IPS DF 6.9 (cell line): ENCODE data around the gene TSPAN18.

Source experiments
- DNase-seq: peaks from one replicate; pipeline ENCODE4 v3.0.0-alpha.2; 2013; ENCODE audit warnings: low read depth, low spot score
- H3K27ac ChIP-seq: one replicate; pipeline ENCODE4 v1.5.1; 2013; ENCODE audit warnings: low read length, control low read depth
- H3K27me3 ChIP-seq: 2 replicates; pipeline ENCODE4 v1.6.1; 2013; ENCODE audit warnings: mild to moderate bottlenecking, low read length; ENCODE audit not compliant: control insufficient read depth, insufficient read depth
- H3K36me3 ChIP-seq: 2 replicates; pipeline ENCODE4 v1.6.1; 2013; ENCODE audit warnings: low read length; ENCODE audit not compliant: control insufficient read depth, insufficient read depth
- H3K4me1 ChIP-seq: 2 replicates; pipeline ENCODE4 v1.6.1; 2013; ENCODE audit warnings: low read length; ENCODE audit not compliant: control insufficient read depth, insufficient read depth
- H3K4me3 ChIP-seq: 2 replicates; pipeline ENCODE4 v1.5.1; 2013; ENCODE audit warnings: mild to moderate bottlenecking, low read length
- H3K9me3 ChIP-seq: 2 replicates; pipeline ENCODE4 v1.6.1; 2013; ENCODE audit warnings: low read length, inconsistent platforms; ENCODE audit not compliant: control insufficient read depth, insufficient read depth
- WGBS: extraction: QIAGEN DNeasy Blood & Tissue Kit; methylation state at CpG from one replicate; pipeline ENCODE4 v1.1.7; 2013; ENCODE audit warnings: mixed read lengths, missing lambda C conversion rate; ENCODE audit not compliant: insufficient read length, insufficient coverage; 5-methylcytosine and 5-hydroxymethylcytosine counted together

Gene TSPAN18

GRCh38 chr11:44776551-44777208 is 49.9 kb downstream of the TSPAN18 start:
- no peak overlapping the region for H3K4me3 ChIP-seq
- no CpG with 5 or more reads among the region's 6 CpGs for WGBS

GRCh38 chr11:44777209-44778194 is 50.7 kb downstream of the TSPAN18 start:
- WGBS = no CpG with 5 or more reads among the region's 6 CpGs
- Histone ChIP-seq H3K4me3 (no peak overlapping the region; the same call in 1 of the 2 replicates), H3K27me3 (no peaks in the 10 kb centered on the region), H3K27ac (no peak overlapping the region), H3K9me3 (no peaks in the 10 kb centered on the region), H3K36me3 (no peaks in the 10 kb centered on the region), H3K4me1 (peaks cover 3% of the 10 kb centered on the region)
- no peak for DNase-seq

More at GRCh38 chr11:44776551-44777208, 49.9 kb downstream of the TSPAN18 start:
- no peaks in the 10 kb centered on the region for H3K27me3 ChIP-seq
- H3K27ac ChIP-seq = no peak overlapping the region
- no peak for DNase-seq
- H3K4me1 ChIP-seq = peaks cover 3% of the 10 kb centered on the region
- H3K9me3 ChIP-seq = no peaks in the 10 kb centered on the region
- H3K36me3 ChIP-seq = no peaks in the 10 kb centered on the region

- H3K4me1 ChIP-seq = peaks cover 3% of the 10 kb centered on the region
- H3K27ac ChIP-seq = no peak overlapping the region
- no peaks in the 10 kb centered on the region for H3K36me3 ChIP-seq
- no CpG with 5 or more reads among the region's 5 CpGs for WGBS
- H3K27me3 ChIP-seq = no peaks in the 10 kb centered on the region
- H3K9me3 ChIP-seq = no peaks in the 10 kb centered on the region
- H3K4me3 ChIP-seq = no peak overlapping the region
- no peak for DNase-seq
Measured at GRCh38 chr11:44778195-44779100, 51.7 kb downstream of the TSPAN18 start.

GRCh38 chr11:44779736-44780520 is 53.2 kb downstream of the TSPAN18 start:
- Histone ChIP-seq H3K9me3 (no peaks in the 10 kb centered on the region), H3K36me3 (no peaks in the 10 kb centered on the region), H3K27ac (no peak overlapping the region), H3K4me3 (no peak overlapping the region), H3K4me1 (peaks cover 3% of the 10 kb centered on the region), H3K27me3 (no peaks in the 10 kb centered on the region)
- WGBS = 100% methylated on average over 3 of the region's 10 CpGs
- no peak for DNase-seq

GRCh38 chr11:44780940-44781631 is 54.3 kb downstream of the TSPAN18 start:
- no peaks in the 10 kb centered on the region for H3K9me3 ChIP-seq
- no peak overlapping the region for H3K27ac ChIP-seq
- DNase-seq = no peak
- no peaks in the 10 kb centered on the region for H3K36me3 ChIP-seq
- no peak overlapping the region for H3K4me3 ChIP-seq
- peaks cover 7% of the 10 kb centered on the region for H3K4me1 ChIP-seq
- no CpG with 5 or more reads among the region's 9 CpGs for WGBS
- H3K27me3 ChIP-seq = no peaks in the 10 kb centered on the region

GRCh38 chr11:44781655-44782054 is 54.9 kb downstream of the TSPAN18 start:
- Histone ChIP-seq H3K4me1 (peaks cover 7% of the 10 kb centered on the region), H3K4me3 (no peak overlapping the region), H3K27me3 (no peaks in the 10 kb centered on the region), H3K36me3 (no peaks in the 10 kb centered on the region), H3K9me3 (no peaks in the 10 kb centered on the region), H3K27ac (no peak overlapping the region)
- no peak for DNase-seq
- WGBS = no CpG with 5 or more reads among the region's 2 CpGs

- Histone ChIP-seq H3K27ac (no peak overlapping the region), H3K36me3 (no peaks in the 10 kb centered on the region), H3K9me3 (no peaks in the 10 kb centered on the region), H3K27me3 (no peaks in the 10 kb centered on the region), H3K4me1 (peaks cover 5% of the 10 kb centered on the region), H3K4me3 (no peak overlapping the region)
- WGBS = no CpG with 5 or more reads among the region's 4 CpGs
- DNase-seq = no peak
Measured at GRCh38 chr11:44782478-44782877, 55.7 kb downstream of the TSPAN18 start.

- H3K27me3 ChIP-seq = no peaks in the 10 kb centered on the region
- H3K27ac ChIP-seq = no peak overlapping the region
- H3K36me3 ChIP-seq = no peaks in the 10 kb centered on the region
- DNase-seq = no peak
- H3K9me3 ChIP-seq = no peaks in the 10 kb centered on the region
- no CpG with 5 or more reads among the region's 8 CpGs for WGBS
- H3K4me3 ChIP-seq = no peak overlapping the region
- H3K4me1 ChIP-seq = peaks cover 5% of the 10 kb centered on the region
Measured at GRCh38 chr11:44784436-44784760, 57.6 kb downstream of the TSPAN18 start.

- Histone ChIP-seq H3K36me3 (no peaks in the 10 kb centered on the region), H3K27ac (no peak overlapping the region), H3K4me3 (no peak overlapping the region), H3K27me3 (no peaks in the 10 kb centered on the region), H3K4me1 (peaks cover 5% of the 10 kb centered on the region), H3K9me3 (no peaks in the 10 kb centered on the region)
- no CpG with 5 or more reads among the region's 3 CpGs for WGBS
- no peak for DNase-seq
Measured at GRCh38 chr11:44784851-44785250, 58.1 kb downstream of the TSPAN18 start.
